ENCODE measurements around the gene WNT9A. TPM values are rescaled to one million over a fixed set of nuclear protein-coding genes. Genes with fewer than 3 reads are reported as not detected.

WNT9A gene
- total and polyA plus RNA-seq, 4 donors, result 0.03 to 0.08 TPM; not detected in 2

DNA sequence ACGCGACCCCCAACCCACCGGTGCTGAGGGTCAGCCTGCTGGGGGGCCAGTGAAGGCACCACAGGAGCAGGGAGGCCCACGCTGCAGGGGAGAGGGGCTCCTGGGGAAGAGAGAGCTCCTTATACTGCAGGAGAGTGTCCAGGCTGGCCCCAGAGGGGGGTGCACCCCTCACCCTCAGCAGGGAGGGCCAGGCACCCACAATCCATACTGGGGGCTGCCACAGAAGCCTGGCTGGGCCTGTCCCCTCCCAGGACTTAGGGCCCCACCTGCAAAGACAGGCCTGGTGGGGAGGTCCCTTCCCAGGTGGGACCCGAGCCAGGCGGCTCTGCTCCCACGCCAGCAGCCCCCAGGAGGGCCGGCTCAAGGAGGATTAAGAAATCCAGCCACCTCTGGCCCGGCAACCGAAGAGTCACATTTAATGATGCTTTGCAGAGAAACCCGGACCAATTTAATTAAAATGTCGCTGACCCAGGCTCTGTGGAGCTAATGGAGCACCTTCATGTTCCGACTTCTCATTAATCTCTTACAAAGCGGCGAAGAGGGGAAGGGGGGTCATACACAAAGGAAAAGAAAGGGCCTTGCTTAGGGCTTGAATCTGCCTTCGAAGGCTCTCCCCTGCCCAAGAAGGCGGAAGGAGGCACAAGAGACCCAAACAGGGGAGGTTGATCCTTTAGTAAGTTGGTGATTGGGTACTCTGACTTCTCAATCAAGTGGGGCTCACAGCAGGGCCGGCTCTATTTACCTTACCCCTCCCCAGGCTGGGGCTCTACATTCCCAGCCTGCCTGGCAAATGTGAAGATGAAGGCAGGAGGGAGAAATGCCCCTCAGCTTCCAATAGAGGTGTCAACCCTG, 25.0 kb downstream of the WNT9A start:
- Histone ChIP-seq H3K36me3 (ENCODE audit: control insufficient read depth in 4 of 4, insufficient read depth in 3 of 4, low read depth in 1 of 4, low read length in 3 of 4) (no peaks in the 10 kb centered on the region), H3K4me3 (ENCODE audit: low read depth in 1 of 3, low read length in 3 of 3) (no peak overlapping the region), H3K9me3 (ENCODE audit: control insufficient read depth in 4 of 4, low read length in 3 of 4) (no peaks in the 10 kb centered on the region), H3K27ac (ENCODE audit: low read depth in 1 of 2, low read length in 2 of 2) (no peak overlapping the region), H3K9ac (ENCODE audit: low read depth in 1 of 2, low read length in 2 of 2) (no peak overlapping the region), H3K27me3 (ENCODE audit: control insufficient read depth in 4 of 4, insufficient read depth in 4 of 4, low read length in 3 of 4) (no peaks in the 10 kb centered on the region), H3K4me1 (ENCODE audit: control insufficient read depth in 4 of 4, insufficient read depth in 4 of 4, low read length in 3 of 4) (no peaks in the 10 kb centered on the region)
- DNase-seq (ENCODE audit: low spot score), result no peak
- TF ChIP-seq GABPA (IDR thresholded peaks at IDR 0.05 in 1 of 2, conservative IDR thresholded peaks at IDR 0.05 in 1 of 2) (no peak), ZBTB33 (IDR thresholded peaks at IDR 0.05) (no peak), TAF1 (conservative IDR thresholded peaks at IDR 0.05) (no peak), RAD21 (IDR thresholded peaks at IDR 0.05) (no peak), YY1 (IDR thresholded peaks at IDR 0.05) (no peak)
- 64% methylated on average over 18 of the region's 18 CpGs for WGBS

GRCh38 chr1:227921461-227922185, 26.1 kb downstream of the WNT9A start:
- no peaks in the 10 kb centered on the region for H3K36me3 ChIP-seq (ENCODE audit: control insufficient read depth in 4 of 4, insufficient read depth in 3 of 4, low read depth in 1 of 4, low read length in 3 of 4)
- TF ChIP-seq ATF3 (IDR thresholded peaks at IDR 0.05), result no peak
- TF ChIP-seq EGR1 (IDR thresholded peaks at IDR 0.05; ENCODE audit: low read depth in 2 of 2), result no peak
- TF ChIP-seq FOXA1 (IDR thresholded peaks at IDR 0.05), result no peak
- TF ChIP-seq GABPA (IDR thresholded peaks at IDR 0.05 in 1 of 2, conservative IDR thresholded peaks at IDR 0.05 in 1 of 2), result no peak
- no peak for TF ChIP-seq RXRA (IDR thresholded peaks at IDR 0.05)
- TF ChIP-seq YY1 (IDR thresholded peaks at IDR 0.05), result no peak
- no peak for TF ChIP-seq JUND (IDR thresholded peaks at IDR 0.05)
- TF ChIP-seq ZBTB33 (IDR thresholded peaks at IDR 0.05), result no peak
- H3K4me1 ChIP-seq (ENCODE audit: control insufficient read depth in 4 of 4, insufficient read depth in 4 of 4, low read length in 3 of 4), result no peaks in the 10 kb centered on the region

DNA sequence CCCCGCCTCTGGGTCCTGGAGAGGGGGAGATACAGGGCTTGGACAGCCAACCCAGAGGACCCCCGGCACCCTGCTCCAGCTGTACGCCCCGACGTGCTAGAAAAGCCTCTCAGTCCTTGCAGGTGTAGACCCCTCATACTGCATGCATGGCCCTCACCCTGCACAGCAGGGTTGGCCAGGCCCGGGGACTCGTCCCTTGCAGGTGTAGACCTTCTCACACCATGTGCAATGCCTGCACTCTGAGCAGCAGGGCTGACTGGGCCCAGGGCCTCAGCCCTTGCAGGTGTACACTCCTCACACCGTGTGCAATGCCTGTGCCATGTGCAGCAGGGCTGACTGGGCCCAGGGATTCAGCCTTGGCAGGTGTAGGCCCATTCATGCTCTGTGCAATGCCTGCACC, 26.8 kb downstream of the WNT9A start:
- no peak overlapping the region for H3K4me3 ChIP-seq (ENCODE audit: low read depth in 1 of 3, low read length in 3 of 3)
- no peaks in the 10 kb centered on the region for H3K36me3 ChIP-seq (ENCODE audit: control insufficient read depth in 4 of 4, insufficient read depth in 3 of 4, low read depth in 1 of 4, low read length in 3 of 4)
- no peak overlapping the region for H3K27ac ChIP-seq (ENCODE audit: low read depth in 1 of 2, low read length in 2 of 2)
- TF ChIP-seq HNF4G (IDR thresholded peaks at IDR 0.05) (no peak), YY1 (IDR thresholded peaks at IDR 0.05) (no peak), SP1 (IDR thresholded peaks at IDR 0.05) (no peak), TAF1 (conservative IDR thresholded peaks at IDR 0.05) (no peak), ATF3 (IDR thresholded peaks at IDR 0.05) (no peak), RAD21 (IDR thresholded peaks at IDR 0.05) (no peak), HNF4A (conservative IDR thresholded peaks at IDR 0.05) (no peak), FOXA1 (IDR thresholded peaks at IDR 0.05) (no peak), FOXA2 (IDR thresholded peaks at IDR 0.05) (no peak), NR2F2 (IDR thresholded peaks at IDR 0.05) (no peak), JUND (IDR thresholded peaks at IDR 0.05) (no peak), GABPA (IDR thresholded peaks at IDR 0.05 in 1 of 2, conservative IDR thresholded peaks at IDR 0.05 in 1 of 2) (no peak), CTCF (IDR thresholded peaks at IDR 0.05; ENCODE audit: low read depth, low read length, missing input control) (no peak), RXRA (IDR thresholded peaks at IDR 0.05) (no peak), EGR1 (IDR thresholded peaks at IDR 0.05; ENCODE audit: low read depth in 2 of 2) (no peak)
- TF ChIP-seq, protein P1, sequence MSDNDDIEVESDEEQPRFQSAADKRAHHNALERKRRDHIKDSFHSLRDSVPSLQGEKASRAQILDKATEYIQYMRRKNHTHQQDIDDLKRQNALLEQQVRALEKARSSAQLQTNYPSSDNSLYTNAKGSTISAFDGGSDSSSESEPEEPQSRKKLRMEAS (IDR thresholded peaks at IDR 0.05), result no peak
- no peaks in the 10 kb centered on the region for H3K9me3 ChIP-seq (ENCODE audit: control insufficient read depth in 4 of 4, low read length in 3 of 4)
- H3K9ac ChIP-seq (ENCODE audit: low read depth in 1 of 2, low read length in 2 of 2), result no peak overlapping the region
- H3K4me1 ChIP-seq (ENCODE audit: control insufficient read depth in 4 of 4, insufficient read depth in 4 of 4, low read length in 3 of 4), result no peaks in the 10 kb centered on the region
- DNase-seq (ENCODE audit: low spot score), result no peak
- WGBS, result 92% methylated on average over 8 of the region's 8 CpGs
- H3K27me3 ChIP-seq (ENCODE audit: control insufficient read depth in 4 of 4, insufficient read depth in 4 of 4, low read length in 3 of 4), result peaks cover 0 to under 1% (median 0%) of the 10 kb centered on the region in 4 donors

More at GRCh38 chr1:227921461-227922185, 26.1 kb downstream of the WNT9A start:
- no peaks in the 10 kb centered on the region for H3K27me3 ChIP-seq (ENCODE audit: control insufficient read depth in 4 of 4, insufficient read depth in 4 of 4, low read length in 3 of 4)
- no peak overlapping the region for H3K27ac ChIP-seq (ENCODE audit: low read depth in 1 of 2, low read length in 2 of 2)
- DNase-seq (ENCODE audit: low spot score), result no peak
- no peak overlapping the region for H3K9ac ChIP-seq (ENCODE audit: low read depth in 1 of 2, low read length in 2 of 2)
- no peaks in the 10 kb centered on the region for H3K9me3 ChIP-seq (ENCODE audit: control insufficient read depth in 4 of 4, low read length in 3 of 4)
- no peak overlapping the region for H3K4me3 ChIP-seq (ENCODE audit: low read depth in 1 of 3, low read length in 3 of 3)
- WGBS, result 92% methylated on average over 35 of the region's 35 CpGs
